NCI-H748 treated with DMSO at 0.1 percent for 48 hours (cell line): ENCODE results near the gene NENF.
"Not testable (repeated sequence)": the region's sequence is repeated elsewhere in the genome, so short reads cannot be mapped to it uniquely, and the experiment has no call there.

Experiments
- DNase-seq: peaks from one replicate; lab custom pipeline; 2025; lab: John Stamatoyannopoulos, UW

Gene NENF

DNA sequence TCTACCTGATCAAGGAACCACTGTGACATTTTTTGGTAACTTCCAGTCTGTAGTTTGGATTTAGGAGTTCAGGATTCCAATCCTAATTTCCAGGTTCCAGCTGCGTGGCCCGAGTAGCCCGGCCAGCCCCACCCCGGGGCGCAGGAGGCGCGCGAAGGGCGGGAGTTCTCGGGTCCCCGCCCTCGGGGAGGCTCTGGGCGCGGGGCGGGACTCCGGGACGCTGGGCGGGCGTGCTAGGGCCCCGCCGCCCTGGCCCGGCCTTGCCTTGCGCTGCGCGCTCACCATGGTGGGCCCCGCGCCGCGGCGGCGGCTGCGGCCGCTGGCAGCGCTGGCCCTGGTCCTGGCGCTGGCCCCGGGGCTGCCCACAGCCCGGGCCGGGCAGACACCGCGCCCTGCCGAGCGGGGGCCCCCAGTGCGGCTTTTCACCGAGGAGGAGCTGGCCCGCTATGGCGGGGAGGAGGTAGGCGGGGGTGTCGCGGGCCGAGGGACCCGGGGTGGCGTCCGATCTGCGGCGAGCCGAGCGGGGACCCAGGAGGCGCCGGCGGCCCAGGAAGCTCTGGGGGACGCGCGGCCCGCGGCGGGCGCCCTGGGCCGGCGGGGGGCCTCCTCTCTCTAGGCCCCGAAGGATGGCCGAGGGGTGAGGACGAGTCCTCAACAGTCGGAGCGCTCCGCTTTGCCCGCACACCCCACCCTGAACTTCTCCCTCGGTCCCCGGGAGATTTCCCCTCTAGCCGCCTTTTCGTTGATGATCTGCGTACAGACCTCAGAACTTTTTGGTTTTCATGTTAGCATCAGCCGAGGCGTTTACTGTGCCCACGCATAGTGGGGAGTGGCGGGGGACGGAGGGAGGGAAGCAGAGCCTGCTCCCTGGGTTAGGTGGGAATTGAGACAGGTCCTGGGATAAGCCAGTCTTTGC is at the start of gene NENF:
TSS of gene NENF (plus strand) at position 260 of the 916 bp plus-strand sequence. CDS start at position 284, 24 bp downstream.
- DNase-seq, result peak; percentile 5

DNA sequence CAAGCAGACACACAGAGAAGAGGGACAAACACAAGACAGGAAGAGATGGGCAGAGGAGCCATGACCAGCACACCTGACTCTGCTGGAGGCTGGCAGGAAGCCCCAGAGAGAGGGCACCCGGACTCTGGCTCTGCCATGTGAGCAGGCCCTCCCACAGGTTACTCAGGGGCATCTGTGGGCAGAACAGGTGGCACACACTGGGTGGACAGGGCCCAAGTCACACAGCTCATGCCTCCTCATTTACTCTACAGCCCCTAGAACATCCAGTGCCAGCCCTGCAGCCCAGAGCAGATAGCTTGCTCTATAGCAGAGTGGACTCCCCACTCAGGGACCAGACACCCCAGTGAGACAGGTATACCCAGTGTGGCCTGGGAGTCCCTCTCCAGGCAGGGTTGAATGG is 46.7 kb upstream of the NENF start:
- DNase-seq, result no peak

DNA sequence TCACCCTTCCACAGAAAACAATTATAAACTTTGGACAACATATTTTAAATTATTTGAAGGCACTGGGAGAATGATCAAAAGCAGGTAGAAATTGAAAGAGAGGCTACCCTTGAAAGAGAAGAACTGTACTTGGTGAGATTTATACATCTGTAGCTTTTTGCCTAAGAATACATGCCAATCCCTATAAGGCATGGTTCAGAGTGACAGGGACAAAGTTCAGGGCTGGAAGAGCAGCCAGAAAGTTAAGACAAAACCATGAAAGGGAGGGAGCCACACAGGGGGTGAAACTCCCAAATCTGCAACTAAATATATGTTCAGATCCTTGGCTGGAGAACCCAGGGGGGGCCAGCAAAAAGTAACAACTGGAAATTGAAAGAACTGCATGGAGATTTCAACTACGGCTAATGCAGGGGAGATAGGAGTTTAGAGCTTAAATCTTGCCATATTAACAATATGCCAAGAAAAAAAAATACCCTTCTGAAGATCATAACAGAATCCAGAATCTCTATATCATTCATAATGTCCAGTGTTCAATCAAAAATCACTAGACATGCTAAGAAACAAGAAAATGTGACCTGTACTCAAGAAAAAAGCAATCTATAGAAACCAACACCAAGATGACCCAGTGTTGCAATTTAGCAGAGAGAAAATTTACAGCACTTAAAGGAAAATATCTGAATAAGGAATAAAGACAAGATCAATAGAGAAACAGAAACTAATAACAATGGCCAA is 43.6 kb upstream of the NENF start:
- DNase-seq, result no peak

DNA sequence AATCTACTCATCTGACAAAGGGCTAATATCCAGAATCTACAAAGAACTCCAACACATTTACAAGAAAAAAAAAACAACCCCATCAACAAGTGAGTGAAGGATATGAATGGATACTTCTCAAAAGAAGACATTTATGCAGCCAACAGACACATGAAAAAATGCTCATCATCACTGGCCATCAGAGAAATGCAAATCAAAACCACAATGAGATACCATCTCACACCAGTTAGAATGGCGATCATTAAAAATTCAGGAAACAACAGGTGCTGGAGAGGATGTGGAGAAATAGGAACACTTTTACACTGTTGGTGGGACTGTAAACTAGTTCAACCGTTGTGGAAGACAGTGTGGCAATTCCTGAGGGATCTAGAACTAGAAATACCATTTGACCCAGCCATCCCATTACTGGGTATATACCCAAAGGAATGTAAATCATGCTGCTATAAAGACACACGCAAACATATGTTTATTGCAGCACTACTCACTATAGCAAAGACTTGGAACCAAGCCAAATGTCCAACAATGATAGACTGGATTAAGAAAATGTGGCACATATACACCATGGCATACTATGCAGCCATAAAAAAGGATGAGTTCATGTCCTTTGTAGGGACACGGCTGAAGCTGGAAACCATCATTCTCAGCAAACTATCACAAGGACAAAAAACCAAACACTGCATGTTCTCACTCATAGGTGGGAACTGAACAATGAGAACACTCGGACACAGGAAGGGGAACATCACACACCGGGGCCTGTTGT is 36.9 kb upstream of the NENF start:
- DNase-seq, result not testable (repeated sequence)

DNA sequence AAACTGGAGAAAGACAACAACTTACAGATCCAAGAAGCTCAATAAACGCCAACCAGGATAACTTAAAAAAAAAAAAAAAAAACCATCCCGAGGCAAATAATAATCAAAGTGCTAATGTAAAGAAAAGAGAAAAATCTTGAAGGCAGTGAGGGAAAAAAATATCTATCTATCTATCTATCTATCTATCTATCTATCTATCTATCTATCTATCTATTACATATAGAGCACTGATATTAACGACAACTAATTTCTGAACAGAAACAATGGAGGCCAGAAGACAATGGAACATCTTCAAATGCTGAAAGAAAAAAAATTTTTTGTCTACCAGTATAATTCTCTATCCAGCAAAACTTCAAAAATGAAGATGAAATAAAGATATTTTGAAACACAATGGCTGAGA is 36.1 kb upstream of the NENF start:
- DNase-seq, result no peak

DNA sequence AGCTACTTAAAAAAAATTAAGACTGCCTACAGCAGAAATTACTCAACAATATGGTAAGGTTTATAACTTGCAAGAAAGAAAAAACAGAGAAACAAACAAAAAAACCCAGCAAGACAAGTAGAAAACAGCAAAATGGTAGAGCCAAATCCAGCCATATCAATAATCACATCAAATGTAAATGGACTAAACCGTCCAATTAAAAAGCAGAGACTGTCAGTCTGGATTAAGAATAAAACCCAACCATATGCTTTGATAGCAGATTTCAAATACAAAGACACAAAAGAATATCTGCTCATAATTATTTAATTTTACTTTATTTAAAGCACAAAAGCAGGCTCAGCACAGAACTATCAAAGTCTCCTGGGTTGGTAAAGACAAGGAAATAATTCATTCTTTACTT is 35.5 kb upstream of the NENF start:
- no peak for DNase-seq

DNA sequence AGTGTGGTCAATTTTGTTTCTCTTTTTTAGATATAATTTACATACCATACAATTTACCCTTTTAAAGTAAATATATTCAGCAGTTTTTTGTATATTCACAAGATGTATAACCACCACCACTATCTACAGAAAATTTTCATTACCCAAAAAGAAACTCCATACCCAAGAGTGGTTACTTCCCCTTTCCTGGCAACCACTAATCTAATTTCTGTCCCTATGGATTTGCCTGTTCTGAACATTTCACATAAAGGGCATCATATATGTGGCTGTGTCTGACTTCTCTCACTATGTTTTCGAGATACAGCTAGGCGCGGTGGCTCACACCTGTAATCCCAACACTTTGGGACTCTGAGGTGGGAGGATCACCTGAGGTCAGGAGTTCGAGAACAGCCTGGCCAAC is 31.7 kb upstream of the NENF start:
- no peak for DNase-seq

DNA sequence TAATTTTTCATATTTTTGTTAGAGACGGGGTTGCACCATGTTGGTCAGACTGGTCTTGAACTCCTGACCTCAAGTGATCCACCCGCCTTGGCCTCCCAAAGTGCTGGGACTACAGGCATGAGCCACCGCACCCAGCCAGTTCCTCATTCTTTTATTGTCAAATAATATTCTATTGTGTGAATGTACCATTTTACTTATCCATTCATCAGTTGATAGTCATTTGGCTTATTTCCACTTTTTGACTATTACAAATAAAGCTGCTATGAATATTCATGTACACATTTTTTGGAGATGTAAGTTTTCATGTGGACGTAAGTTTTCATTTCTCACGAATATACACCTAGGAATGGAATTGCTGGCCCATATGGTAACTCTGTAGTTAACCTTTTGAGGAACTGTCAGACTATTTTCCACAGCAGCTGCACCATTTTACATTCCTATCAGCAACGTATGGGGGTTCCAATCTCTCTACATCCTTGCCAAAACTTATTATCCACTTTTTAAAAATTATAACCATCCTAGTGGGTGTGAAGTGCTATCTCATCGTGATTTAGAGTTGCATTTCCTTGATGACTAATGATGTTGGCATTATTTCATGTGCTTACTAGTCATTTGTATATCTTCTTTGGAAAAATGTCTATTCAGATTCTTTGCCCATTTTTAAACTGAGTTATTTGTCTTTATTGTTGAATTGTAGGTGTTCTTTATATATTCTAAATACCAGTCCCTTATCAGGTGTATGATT is 30.7 kb upstream of the NENF start:
- no peak for DNase-seq

DNA sequence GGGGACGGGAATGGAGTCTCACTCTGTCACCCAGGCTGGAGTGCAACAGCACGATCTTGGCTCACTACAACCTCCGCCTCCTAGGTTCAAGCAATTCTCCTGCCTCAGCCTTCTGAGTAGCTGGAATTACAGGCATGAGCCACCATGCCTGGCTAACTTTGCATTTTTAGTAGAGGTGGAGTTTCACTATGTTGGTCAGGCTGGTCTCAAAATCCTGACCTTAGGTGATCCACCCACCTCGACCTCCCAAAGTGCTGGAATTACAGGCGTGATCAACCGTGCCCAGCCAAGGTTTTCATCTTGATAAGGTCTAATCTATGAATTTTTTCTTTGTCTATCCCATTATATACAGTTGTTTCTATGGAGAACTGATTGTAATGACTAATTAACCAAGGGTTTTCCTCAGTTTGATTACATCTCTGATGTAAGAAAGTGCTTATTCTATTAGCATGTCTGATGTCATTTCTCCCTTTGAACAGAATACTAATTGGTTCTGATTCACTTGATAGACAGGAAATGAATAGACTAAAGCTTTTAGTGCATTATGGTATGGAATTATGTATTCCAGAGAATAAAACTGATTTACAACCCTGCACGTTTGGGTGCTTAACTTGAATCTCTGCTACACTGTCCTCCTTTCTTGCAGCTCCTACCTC is 29.9 kb upstream of the NENF start:
- DNase-seq, result no peak

DNA sequence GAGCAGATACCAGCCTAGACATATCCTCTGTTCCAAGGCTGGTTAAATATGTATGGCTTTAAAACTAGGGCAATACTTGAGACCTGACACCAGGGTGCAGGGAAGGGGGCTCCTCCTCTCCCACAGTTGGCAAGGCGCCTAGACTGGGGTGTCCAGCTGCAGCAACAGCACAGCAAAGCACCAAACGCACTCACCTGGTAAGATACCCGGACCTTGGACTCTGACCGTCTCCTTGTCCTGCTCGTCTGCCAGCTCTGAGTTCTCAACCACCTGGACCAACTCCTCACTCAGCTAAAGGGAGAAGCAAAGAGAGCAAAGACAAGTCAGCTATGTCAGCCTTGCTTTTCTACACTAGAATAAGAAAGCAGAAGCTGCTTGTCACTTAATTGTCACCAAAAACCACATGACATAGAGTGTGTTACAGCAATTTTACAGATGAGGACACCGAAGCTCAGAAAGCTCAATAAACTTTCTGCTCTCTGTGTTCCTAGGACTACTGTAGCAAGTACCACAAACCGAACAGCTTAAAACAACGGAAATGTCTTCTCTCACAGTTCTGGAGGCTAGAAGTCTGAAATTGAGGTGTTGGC is 22.4 kb upstream of the NENF start:
- DNase-seq, result no peak

DNA sequence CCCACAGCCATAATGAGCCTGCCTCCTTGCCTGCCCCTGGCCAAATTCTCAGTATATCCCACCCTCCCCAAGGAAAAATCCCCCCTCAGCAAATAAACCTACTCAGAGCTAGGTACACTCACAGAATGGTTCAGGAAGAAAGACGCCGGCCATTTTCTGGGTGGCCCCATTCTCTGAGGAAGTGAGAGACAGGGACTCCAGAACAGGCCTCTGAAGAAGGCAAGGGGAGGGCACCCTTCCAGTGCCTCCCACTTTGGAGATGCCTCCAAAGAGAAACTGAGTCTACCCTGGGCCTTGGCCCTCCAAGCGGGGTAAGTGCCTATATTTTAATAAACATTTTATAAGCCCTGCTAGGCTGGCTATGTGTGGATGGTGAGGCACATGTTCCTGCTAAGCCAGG is 20.3 kb upstream of the NENF start:
- DNase-seq, result no peak

DNA sequence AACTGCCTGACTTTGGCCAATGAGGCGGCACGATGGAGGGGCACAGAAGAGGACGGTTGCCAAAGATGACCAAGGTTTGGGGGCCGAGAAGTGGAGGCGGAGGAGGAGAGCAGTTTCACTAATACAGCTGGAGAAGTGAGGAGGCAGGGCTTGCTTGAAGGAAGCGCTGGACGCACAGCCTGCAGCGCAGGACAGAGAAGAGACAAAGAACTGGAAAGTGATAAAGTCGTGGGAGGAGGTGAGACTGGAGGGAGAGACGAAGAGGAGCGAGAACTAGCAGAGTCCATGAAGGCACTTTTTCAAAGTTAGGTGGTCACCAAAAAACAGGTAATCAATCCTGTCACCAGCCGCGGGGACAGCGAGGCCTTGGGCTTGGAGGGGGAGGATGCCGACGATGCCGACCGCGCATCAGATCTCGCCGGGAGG is 18.8 kb upstream of the NENF start:
- DNase-seq, result no peak

DNA sequence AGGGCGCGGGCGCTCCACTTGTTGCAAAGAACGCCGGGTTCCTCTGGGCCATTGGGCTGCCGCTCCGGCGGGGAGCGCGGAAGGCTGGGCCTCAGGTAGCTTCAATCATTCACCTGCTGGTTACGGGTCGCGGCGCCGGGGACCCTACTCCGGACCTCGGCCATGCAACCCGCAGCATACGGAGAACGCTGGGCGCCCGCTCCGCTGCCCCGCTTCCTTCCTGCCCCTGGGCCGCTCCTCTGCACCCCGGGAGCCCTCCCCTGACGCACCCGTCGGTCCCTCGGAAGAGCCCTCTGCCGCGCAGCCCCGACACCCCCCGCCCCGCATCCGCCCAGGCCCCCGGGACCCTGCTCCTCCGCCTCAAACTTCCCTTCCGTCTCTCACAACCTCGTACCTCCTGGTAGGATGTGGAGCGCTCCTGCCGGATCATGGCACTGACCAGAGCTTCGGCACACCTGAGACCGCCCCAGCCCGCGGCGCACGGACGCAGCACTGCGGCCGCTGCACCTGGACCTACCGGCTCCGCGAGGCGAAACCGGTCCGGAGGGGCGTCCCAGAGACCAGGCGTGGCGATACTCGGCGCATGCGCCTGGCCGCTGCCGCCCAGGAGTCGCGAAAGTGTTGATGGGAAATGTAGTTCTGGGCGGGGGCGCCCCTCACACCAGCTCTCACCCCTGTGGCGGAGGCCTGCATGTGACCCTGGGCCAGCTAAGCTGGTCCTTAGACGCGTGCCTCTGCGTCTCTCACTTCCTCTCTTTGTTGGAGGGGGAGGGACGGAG is 18.2 kb upstream of the NENF start, which contains the start of gene PACC1:
TSS of gene PACC1 (minus strand) at position 559 of the 779 bp plus-strand sequence. CDS start at position 430, 129 bp downstream.
- peak; percentile 72 for DNase-seq

DNA sequence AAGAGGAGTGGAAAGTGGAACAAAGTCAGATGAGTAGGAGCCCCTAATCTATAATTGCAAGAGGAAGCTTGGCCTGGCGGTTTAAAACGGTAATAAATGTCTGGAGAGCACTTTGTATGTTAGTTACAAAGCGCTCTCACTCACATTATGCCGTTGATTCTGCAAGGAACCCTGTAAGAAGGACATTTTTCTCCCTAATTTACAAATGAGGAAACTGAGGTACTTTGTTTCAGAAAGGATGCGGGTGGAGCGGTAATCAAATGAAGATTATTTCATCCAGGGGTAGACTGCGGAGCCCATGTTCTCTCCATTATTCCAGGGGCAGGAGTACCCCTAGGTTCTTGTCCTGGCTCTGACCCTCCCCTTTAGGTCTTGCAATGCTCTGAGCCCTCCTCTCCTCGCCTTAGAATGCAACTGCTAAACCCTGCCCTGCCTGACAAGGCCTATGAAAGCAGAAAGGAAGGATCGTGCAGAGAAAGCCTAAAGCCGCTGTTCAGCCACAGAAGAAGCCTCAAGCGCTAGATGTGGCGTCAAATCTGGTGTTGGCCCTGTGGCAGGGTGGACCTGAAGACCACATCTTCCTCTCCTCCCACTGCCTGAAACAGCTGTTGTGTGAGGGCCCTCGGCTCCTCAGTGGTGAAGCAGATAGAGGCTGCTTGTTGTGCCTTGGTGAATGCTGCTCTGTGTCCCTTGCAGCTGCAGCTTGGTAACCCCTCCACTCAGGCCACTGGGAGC is 17.4 kb upstream of the NENF start:
- no peak for DNase-seq

DNA sequence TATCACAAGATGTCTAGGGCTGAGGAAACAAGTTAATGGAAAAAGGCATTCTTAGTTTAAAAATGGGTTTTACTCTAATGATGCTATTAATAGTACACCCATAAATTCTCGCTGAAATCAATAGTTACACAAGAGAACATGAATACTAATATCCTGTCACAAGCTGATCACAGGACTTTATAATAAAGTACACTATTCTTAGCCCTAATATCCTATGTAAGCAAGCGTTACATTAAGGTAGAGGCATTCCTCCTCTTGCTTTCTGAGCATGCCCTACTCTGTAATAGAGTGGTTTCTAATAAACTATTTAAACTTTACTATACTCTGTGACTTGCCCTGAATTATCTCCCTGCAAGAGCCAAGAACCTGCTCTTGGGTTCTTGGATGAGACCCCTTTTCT is 11.6 kb upstream of the NENF start:
- no peak for DNase-seq

DNA sequence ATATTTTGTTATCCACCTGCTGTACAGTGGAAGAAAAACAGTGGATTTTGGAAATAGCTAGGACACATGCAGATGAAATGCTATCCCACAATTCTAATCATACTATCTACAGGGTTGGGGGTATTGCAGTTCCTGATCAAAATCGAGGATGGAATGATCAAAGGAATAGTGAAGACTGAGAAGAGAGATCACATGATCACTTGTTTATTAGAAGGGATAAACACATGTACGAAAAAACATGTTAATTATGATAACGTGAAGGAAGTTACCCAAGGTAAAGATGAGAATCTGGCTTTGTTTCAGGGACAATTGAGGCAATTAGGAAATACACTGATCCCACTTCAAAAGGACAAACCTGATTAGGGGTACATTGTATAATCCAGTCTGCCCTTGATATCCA is 8.8 kb upstream of the NENF start:
- DNase-seq, result no peak

DNA sequence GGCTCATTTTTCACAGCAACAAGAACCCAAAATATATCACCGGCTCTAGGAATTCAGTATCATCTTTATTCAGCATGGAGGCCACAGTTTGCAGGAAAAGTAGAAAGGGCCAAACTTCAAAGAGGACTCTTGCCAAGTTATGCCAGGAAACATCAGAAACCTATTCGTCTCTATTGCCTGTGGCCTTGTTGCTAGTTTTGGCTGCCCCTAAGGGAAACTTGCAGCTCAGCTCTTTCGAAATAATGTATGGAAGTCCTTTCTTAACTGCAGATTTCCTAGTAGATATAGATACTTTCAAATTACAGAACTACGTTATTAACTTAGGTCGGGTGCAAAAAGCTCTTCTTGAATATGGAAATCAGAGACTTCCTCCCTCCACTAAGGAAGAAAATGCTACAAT is 4.2 kb upstream of the NENF start:
- DNase-seq, result no peak

DNA sequence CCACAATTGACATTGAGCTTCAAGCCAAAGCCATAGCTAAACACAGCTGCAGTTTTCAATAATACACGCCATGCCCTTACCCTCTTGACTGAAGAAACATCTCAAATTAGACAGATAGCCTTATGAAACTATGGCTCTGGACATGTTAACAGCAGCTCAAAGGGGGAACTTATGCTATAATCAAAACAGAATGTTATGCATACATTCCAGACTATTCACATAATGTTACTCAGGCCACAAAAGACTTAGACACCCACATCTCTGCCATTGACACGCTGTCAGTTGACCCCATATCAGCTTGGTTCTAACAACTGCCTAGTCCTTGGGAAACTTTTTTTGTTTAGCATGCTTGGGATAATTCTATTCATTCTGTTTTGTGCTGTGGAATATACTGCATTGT is 2.3 kb upstream of the NENF start:
- DNase-seq, result no peak

DNA sequence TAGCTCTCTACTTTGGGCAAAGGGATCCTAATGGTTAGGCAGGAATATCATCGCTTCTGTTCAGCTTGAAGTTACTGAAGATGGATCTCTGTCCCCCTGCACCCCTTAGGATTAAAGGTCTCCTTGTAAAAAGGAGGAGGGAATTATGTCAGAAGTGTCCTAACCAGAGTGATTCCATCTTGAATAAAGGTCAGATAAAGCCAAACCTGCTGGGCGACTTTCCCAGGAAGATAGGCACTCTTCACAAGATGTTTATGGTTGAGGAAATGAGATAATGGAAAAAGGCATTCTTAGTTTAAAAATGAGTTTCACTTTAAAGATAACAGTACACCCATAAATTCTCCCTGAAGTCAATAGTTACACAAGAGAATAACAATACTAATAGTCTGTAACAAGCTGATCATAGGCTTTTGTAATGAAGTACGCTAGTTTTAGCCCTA is 1.7 kb upstream of the NENF start:
- no peak for DNase-seq
